Gastrocnemius medialis (tissue), 4 donors: ENCODE data around the gene B3GAT1. TPM values are rescaled to one million over a fixed set of nuclear protein-coding genes. Genes with fewer than 3 reads are reported as not detected.

Experiments
- ATAC-seq, 2 donors: fragments of 150-250 bp; one replicate each; pipeline ENCODE4 v1.9.1; 2016
- DNase-seq, 2 donors: peaks; one replicate each; pipeline ENCODE4 v3.0.0-alpha.2; 2019
- H3K27ac ChIP-seq, 4 donors: fragments of 200-600 bp; sonication (generic); 1 replicate in 1 of 4; 2 replicates in 3 of 4; pipeline ENCODE4 v1.5.1; 2016 to 2018; ENCODE audit warnings: mild to moderate bottlenecking in 2 of 4, moderate library complexity in 1 of 4
- H3K27me3 ChIP-seq, 3 donors: fragments of 200-600 bp; sonication (generic) in 2 of 3; 1 replicate in 1 of 3; 2 replicates in 2 of 3; pipeline versions ENCODE4 v1.5.1 to v1.6.0; 2016 to 2019; ENCODE audit warnings: mild to moderate bottlenecking in 1 of 3, moderate library complexity in 1 of 3
- H3K36me3 ChIP-seq, 2 donors: fragments of 200-600 bp; sonication (generic) in 1 of 2; one replicate each; pipeline ENCODE4 v1.5.1; 2017 to 2018
- H3K4me1 ChIP-seq, 2 donors: fragments of 200-600 bp; sonication (generic) in 1 of 2; one replicate each; pipeline ENCODE4 v1.5.1; 2016 to 2017; ENCODE audit warnings: mild to moderate bottlenecking in 2 of 2
- H3K4me3 ChIP-seq, 4 donors: fragments of 200-600 bp; sonication (generic) in 3 of 4; 1 replicate in 1 of 4; 2 replicates in 3 of 4; pipeline ENCODE4 v1.5.1; 2016 to 2019; ENCODE audit warnings: mild to moderate bottlenecking in 2 of 4
- H3K9me3 ChIP-seq, 3 donors: fragments of 200-600 bp; sonication (generic) in 2 of 3; 1 replicate in 1 of 3; 2 replicates in 2 of 3; pipeline ENCODE4 v1.5.1; 2016 to 2019
- CTCF ChIP-seq, 5 experiments: fragments of 450-650 bp in 3 of 5; fragments of 200-600 bp in 2 of 5; sonication (generic) in 2 of 5; IDR thresholded peaks in 4 of 5; conservative IDR thresholded peaks in 1 of 5; 1 replicate in 4 of 5; 2 replicates in 1 of 5; pipeline ENCODE4 v1.5.1; 2016 to 2019; ENCODE audit warnings: antibody characterized with exemption in 5 of 5, mild to moderate bottlenecking in 3 of 5, moderate library complexity in 3 of 5
- POLR2A ChIP-seq, 2 donors: fragments of 450-650 bp; IDR thresholded peaks; one replicate each; pipeline ENCODE4 v1.6.1; 2017; ENCODE audit warnings: antibody characterized with exemption in 2 of 2, mild to moderate bottlenecking in 2 of 2, moderate library complexity in 2 of 2
- in situ Hi-C, 4 donors: fragments of 200-750 bp; cut with MboI; loops; one replicate each; pipeline versions ENCODE4 v1.15.0 to v1.8.0; 2017; ENCODE audit warnings: low sequenced_read_pairs in 4 of 4
- intact Hi-C: fragments of 100-400 bp; cut with DNase I; formaldehyde crosslinking; loops from one replicate; pipeline ENCODE4 v1.15.1; 2023; ENCODE audit warnings: low total_unique reads
- total RNA-seq, 4 donors: library from RNA; depleted of rRNA; stranded (reverse); fragments of >200 nt; gene quantifications; one replicate each; pipeline versions ENCODE4 v1.1.0 to v1.2.3, GENCODE V29; 2016

The B3GAT1 gene
- total RNA-seq, 4 donors from 2014 or later, result 0.10 TPM; not detected in 3

GRCh38 chr11:134373591-134374052, 38.4 kb downstream of the B3GAT1 start:
- no peaks in the 10 kb centered on the region for H3K9me3 ChIP-seq
- DNase-seq (no peak), ATAC-seq (no peak)
- no peak overlapping the region for H3K27ac ChIP-seq
- no peaks in the 10 kb centered on the region for H3K27me3 ChIP-seq
- intact Hi-C loops (no loop called here), in situ Hi-C loops (no loop called here)
- H3K4me1 ChIP-seq, result no peaks in the 10 kb centered on the region
- H3K36me3 ChIP-seq, result no peaks in the 10 kb centered on the region
- TF ChIP-seq POLR2A (IDR thresholded peaks at IDR 0.05), result no peak
- no peak for TF ChIP-seq CTCF (IDR thresholded peaks at IDR 0.05 in 4 of 5, conservative IDR thresholded peaks at IDR 0.05 in 1 of 5)
- H3K4me3 ChIP-seq, result no peak overlapping the region

- intact Hi-C loops, result no loop called here
- H3K4me1 ChIP-seq, result no peaks in the 10 kb centered on the region
- no peaks in the 10 kb centered on the region for H3K9me3 ChIP-seq
- DNase-seq, result no peak
- H3K4me3 ChIP-seq, result no peak overlapping the region
- ATAC-seq, result no peak
- TF ChIP-seq CTCF (IDR thresholded peaks at IDR 0.05 in 4 of 5, conservative IDR thresholded peaks at IDR 0.05 in 1 of 5) (no peak), POLR2A (IDR thresholded peaks at IDR 0.05) (no peak)
- H3K27ac ChIP-seq, result no peak overlapping the region
- in situ Hi-C loops, result no loop called here
- no peaks in the 10 kb centered on the region for H3K36me3 ChIP-seq
- H3K27me3 ChIP-seq, result no peaks in the 10 kb centered on the region
These were observed 39.1 kb downstream of the B3GAT1 start for GRCh38 chr11:134372961-134373360.

GRCh38 chr11:134372536-134372935, 39.5 kb downstream of the B3GAT1 start:
- no peak for TF ChIP-seq POLR2A (IDR thresholded peaks at IDR 0.05)
- TF ChIP-seq CTCF (IDR thresholded peaks at IDR 0.05 in 4 of 5, conservative IDR thresholded peaks at IDR 0.05 in 1 of 5), result no peak
- Histone ChIP-seq H3K9me3 (no peaks in the 10 kb centered on the region), H3K27me3 (no peaks in the 10 kb centered on the region), H3K4me1 (no peaks in the 10 kb centered on the region), H3K4me3 (no peak overlapping the region), H3K36me3 (no peaks in the 10 kb centered on the region), H3K27ac (no peak overlapping the region)
- DNase-seq (no peak), ATAC-seq (no peak)
- intact Hi-C loops (no loop called here), in situ Hi-C loops (no loop called here)

GRCh38 chr11:134371436-134372185, 40.4 kb downstream of the B3GAT1 start:
- Histone ChIP-seq H3K36me3 (no peaks in the 10 kb centered on the region), H3K9me3 (no peaks in the 10 kb centered on the region), H3K27ac (no peak overlapping the region), H3K4me3 (no peak overlapping the region), H3K27me3 (no peaks in the 10 kb centered on the region), H3K4me1 (no peaks in the 10 kb centered on the region)
- in situ Hi-C loops (no loop called here), intact Hi-C loops (no loop called here)
- ATAC-seq, result no peak
- DNase-seq, result no peak
- no peak for TF ChIP-seq POLR2A (IDR thresholded peaks at IDR 0.05)
- no peak for TF ChIP-seq CTCF (IDR thresholded peaks at IDR 0.05 in 4 of 5, conservative IDR thresholded peaks at IDR 0.05 in 1 of 5)
